Neural cell (in vitro differentiated cells): ENCODE measurements around the gene IL1RAP.

Experiments
- EP300 ChIP-seq: fragments of 450-650 bp; conservative IDR thresholded peaks from 2 replicates; pipeline ENCODE4 v1.6.1; 2014; ENCODE audit warnings: antibody characterized with exemption, mild to moderate bottlenecking, moderate library complexity; ENCODE audit not compliant: poor library complexity, severe bottlenecking
- MXI1 ChIP-seq: fragments of 450-650 bp; conservative IDR thresholded peaks from 2 replicates; pipeline ENCODE4 v1.6.1; 2014; ENCODE audit warnings: antibody characterized with exemption, mild to moderate bottlenecking; ENCODE audit not compliant: poor library complexity, severe bottlenecking
- SMC3 ChIP-seq: fragments of 450-650 bp; conservative IDR thresholded peaks from 2 replicates; pipeline ENCODE4 v1.6.1; 2014; ENCODE audit warnings: antibody characterized with exemption, mild to moderate bottlenecking, moderate library complexity; ENCODE audit not compliant: poor library complexity
- TF ChIP-seq, protein P1 (sequence below): fragments of 450-650 bp; IDR thresholded peaks from 2 replicates; pipeline ENCODE4 v1.5.1; 2014; ENCODE audit warnings: antibody characterized with exemption, mild to moderate bottlenecking, moderate library complexity; ENCODE audit not compliant: poor library complexity, severe bottlenecking

DNA sequence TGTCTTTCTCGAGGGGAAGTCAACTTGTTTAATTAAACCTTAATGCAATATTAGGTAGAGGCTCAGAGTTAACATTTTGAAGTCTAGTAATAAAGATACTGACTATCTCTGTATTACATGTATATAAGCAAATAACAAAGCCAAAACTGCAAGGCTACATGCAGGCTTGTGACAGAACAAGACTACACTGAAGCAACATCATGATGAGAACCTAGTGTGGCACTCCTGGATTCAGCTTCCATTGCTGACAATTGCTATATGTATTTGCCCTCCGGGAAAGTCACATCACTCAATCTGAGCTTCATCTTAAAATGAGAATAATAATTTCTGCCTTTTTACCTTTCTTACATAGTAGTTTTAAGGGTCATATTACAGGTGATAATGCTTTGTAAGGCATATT is 15.6 kb upstream of the IL1RAP start:
- TF ChIP-seq, protein P1, sequence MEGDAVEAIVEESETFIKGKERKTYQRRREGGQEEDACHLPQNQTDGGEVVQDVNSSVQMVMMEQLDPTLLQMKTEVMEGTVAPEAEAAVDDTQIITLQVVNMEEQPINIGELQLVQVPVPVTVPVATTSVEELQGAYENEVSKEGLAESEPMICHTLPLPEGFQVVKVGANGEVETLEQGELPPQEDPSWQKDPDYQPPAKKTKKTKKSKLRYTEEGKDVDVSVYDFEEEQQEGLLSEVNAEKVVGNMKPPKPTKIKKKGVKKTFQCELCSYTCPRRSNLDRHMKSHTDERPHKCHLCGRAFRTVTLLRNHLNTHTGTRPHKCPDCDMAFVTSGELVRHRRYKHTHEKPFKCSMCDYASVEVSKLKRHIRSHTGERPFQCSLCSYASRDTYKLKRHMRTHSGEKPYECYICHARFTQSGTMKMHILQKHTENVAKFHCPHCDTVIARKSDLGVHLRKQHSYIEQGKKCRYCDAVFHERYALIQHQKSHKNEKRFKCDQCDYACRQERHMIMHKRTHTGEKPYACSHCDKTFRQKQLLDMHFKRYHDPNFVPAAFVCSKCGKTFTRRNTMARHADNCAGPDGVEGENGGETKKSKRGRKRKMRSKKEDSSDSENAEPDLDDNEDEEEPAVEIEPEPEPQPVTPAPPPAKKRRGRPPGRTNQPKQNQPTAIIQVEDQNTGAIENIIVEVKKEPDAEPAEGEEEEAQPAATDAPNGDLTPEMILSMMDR, result no peak
- TF ChIP-seq MXI1 (no peak), SMC3 (no peak), EP300 (no peak)
